ENCODE measurements around the gene ST6GAL1.

The ST6GAL1 gene

GRCh38 chr3:187026317-187026670, 96.0 kb downstream of the ST6GAL1 start:
- no peaks in the 10 kb centered on the region for H3K4me1 ChIP-seq (ENCODE audit: control insufficient read depth, insufficient read depth, low read length)
- H3K9me3 ChIP-seq (ENCODE audit: control insufficient read depth, low read length) = no peaks in the 10 kb centered on the region
- no peak for DNase-seq (ENCODE audit: low read depth)
- no peak overlapping the region for H3K4me3 ChIP-seq (ENCODE audit: low read length)
- no peak overlapping the region for H3K9ac ChIP-seq (ENCODE audit: low read length)
- H3K27me3 ChIP-seq (replicated peaks; ENCODE audit: control insufficient read depth, insufficient read depth, low read length) = peaks cover 10% of the 10 kb centered on the region
- no peaks in the 10 kb centered on the region for H3K36me3 ChIP-seq (ENCODE audit: control insufficient read depth, insufficient read depth, low read length, severe bottlenecking)

GRCh38 chr3:187027531-187028278, 97.4 kb downstream of the ST6GAL1 start:
- no peaks in the 10 kb centered on the region for H3K36me3 ChIP-seq (ENCODE audit: control insufficient read depth, insufficient read depth, low read length, severe bottlenecking)
- no peak for DNase-seq (ENCODE audit: low read depth)
- no peak overlapping the region for H3K4me3 ChIP-seq (ENCODE audit: low read length)
- no peaks in the 10 kb centered on the region for H3K4me1 ChIP-seq (ENCODE audit: control insufficient read depth, insufficient read depth, low read length)
- H3K27me3 ChIP-seq (replicated peaks; ENCODE audit: control insufficient read depth, insufficient read depth, low read length) = peaks cover 10% of the 10 kb centered on the region
- H3K9ac ChIP-seq (ENCODE audit: low read length) = no peak overlapping the region
- no peaks in the 10 kb centered on the region for H3K9me3 ChIP-seq (ENCODE audit: control insufficient read depth, low read length)

DNA sequence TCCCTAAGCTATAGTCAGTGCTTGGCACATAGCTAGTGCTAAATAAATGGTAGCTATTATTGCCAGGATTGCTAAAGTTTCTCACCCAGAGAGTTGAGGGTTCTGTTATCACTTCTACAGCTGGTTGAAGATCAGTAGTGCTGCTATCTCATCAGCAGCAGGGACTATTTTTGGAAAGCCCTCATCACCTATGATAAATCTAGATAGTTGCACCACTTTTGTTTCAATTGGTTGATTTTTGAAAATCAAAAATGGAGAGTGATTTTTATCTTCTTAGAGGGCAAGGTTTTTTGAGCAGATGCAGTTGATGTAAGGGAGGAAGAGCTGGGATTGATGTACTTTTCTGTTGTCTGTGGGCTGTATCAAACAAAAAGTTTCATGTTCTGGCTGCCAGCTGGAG, 101.6 kb downstream of the ST6GAL1 start:
- no peak overlapping the region for H3K9ac ChIP-seq (ENCODE audit: low read length)
- no peak overlapping the region for H3K4me3 ChIP-seq (ENCODE audit: low read length)
- H3K36me3 ChIP-seq (ENCODE audit: control insufficient read depth, insufficient read depth, low read length, severe bottlenecking) = no peaks in the 10 kb centered on the region
- H3K4me1 ChIP-seq (ENCODE audit: control insufficient read depth, insufficient read depth, low read length) = no peaks in the 10 kb centered on the region
- peaks cover 15% of the 10 kb centered on the region for H3K9me3 ChIP-seq (ENCODE audit: control insufficient read depth, low read length)
- no peak for DNase-seq (ENCODE audit: low read depth)
- peaks cover 10% of the 10 kb centered on the region for H3K27me3 ChIP-seq (replicated peaks; ENCODE audit: control insufficient read depth, insufficient read depth, low read length)

DNA sequence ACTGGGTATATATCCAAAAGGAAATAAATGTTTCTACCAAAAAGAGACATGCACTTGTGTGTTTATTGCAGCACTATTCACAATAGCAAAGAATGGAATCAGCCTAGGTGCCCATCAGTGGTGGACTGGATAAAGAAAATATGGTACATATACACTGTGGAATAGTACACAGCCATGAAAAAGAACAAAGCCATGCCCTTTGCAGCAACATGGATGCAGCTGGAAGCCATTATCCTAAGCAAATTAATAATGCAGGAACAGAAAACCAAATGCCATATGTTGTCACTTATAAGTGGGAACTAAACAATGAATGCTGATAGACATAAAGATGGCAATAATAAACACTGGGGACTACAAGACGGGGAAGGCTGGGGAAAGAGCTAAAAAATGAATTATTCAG, 106.1 kb downstream of the ST6GAL1 start:
- H3K9me3 ChIP-seq (ENCODE audit: control insufficient read depth, low read length) = peaks cover 15% of the 10 kb centered on the region
- no peaks in the 10 kb centered on the region for H3K27me3 ChIP-seq (replicated peaks; ENCODE audit: control insufficient read depth, insufficient read depth, low read length)
- DNase-seq (ENCODE audit: low read depth) = no peak
- H3K36me3 ChIP-seq (ENCODE audit: control insufficient read depth, insufficient read depth, low read length, severe bottlenecking) = no peaks in the 10 kb centered on the region
- no peak overlapping the region for H3K4me3 ChIP-seq (ENCODE audit: low read length)
- no peak overlapping the region for H3K9ac ChIP-seq (ENCODE audit: low read length)
- no peaks in the 10 kb centered on the region for H3K4me1 ChIP-seq (ENCODE audit: control insufficient read depth, insufficient read depth, low read length)

GRCh38 chr3:187039100-187039722, 108.9 kb downstream of the ST6GAL1 start:
- Histone ChIP-seq H3K36me3 (ENCODE audit: control insufficient read depth, insufficient read depth, low read length, severe bottlenecking) (no peaks in the 10 kb centered on the region), H3K9ac (ENCODE audit: low read length) (no peak overlapping the region), H3K27me3 (replicated peaks; ENCODE audit: control insufficient read depth, insufficient read depth, low read length) (no peaks in the 10 kb centered on the region), H3K9me3 (ENCODE audit: control insufficient read depth, low read length) (peaks cover 15% of the 10 kb centered on the region), H3K4me1 (ENCODE audit: control insufficient read depth, insufficient read depth, low read length) (no peaks in the 10 kb centered on the region), H3K4me3 (ENCODE audit: low read length) (no peak overlapping the region)
- no peak for DNase-seq (ENCODE audit: low read depth)

DNA sequence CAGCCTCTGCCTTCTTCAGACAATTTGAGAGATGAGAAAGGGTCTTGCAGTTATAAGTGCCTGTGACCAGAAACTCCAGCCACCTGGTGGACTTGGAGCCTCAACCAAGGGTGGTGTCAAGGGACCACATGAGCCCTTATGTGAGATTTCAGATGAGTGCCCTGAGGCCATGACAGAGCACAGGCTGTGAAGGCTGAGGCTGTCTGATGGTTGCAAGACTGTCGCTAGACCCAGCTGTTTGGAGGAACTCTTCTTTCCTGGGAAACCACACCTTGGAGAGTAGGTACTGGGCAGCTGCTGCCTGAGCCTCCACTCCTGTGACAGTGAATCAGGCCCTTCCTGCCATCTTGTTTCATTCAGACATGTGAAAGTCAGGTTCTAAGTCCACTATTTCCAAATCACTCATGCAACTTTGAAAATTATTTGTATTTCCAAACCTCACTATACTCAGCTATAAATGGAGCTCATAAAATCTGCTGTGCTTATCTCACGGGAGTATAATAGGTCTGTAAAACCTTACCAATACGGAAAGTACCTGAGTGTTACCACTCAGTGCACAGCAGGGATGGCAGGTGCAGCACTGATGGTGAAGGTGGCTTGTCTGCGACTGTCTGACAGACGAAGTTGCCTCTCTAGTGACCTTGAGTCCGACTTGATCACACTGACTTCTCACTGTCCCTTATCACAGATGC, 109.5 kb downstream of the ST6GAL1 start:
- no peak for DNase-seq (ENCODE audit: low read depth)
- Histone ChIP-seq H3K9me3 (ENCODE audit: control insufficient read depth, low read length) (peaks cover 11% of the 10 kb centered on the region), H3K9ac (ENCODE audit: low read length) (no peak overlapping the region), H3K4me1 (ENCODE audit: control insufficient read depth, insufficient read depth, low read length) (no peaks in the 10 kb centered on the region), H3K27me3 (replicated peaks; ENCODE audit: control insufficient read depth, insufficient read depth, low read length) (no peaks in the 10 kb centered on the region), H3K36me3 (ENCODE audit: control insufficient read depth, insufficient read depth, low read length, severe bottlenecking) (no peaks in the 10 kb centered on the region), H3K4me3 (ENCODE audit: low read length) (no peak overlapping the region)

DNA sequence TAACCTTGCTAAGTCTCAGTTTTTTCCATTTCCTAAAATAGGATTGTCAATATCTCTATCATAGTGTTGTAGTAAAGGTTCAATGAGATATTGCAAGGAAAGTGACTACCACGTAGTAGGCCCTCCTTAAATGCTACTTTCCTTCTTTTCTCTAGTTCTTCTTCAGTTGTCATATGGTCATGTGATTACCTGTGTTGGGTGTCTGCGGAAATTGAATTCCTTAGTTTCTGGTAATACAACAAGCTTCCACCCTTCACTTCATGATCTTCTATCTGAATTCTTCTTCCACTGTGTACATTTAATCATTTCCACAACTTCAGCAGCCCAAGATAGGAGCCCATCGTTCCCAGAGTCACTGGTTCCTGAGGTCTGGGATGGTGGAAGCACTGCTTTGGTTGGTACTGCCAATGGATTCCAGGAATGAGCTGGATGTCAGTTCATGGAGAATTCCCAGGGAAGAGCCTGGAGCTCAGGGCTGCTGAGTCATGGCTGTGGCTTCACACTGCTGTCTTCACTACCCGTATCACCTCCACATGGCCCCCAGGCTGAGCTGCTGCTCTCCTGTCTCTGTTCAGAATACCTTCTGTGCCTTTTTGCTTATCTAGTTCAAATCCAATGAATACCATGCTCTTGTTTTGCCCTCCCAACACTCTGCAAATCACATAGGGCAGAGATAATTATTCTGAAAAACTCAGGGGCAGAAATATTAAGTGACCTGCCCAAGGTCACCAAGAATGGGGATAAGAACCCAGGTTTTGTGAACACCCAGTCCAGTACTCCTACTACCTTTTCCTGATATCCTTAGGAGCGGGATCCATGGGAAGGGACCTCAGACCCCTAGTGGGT, 110.4 kb downstream of the ST6GAL1 start:
- Histone ChIP-seq H3K27me3 (replicated peaks; ENCODE audit: control insufficient read depth, insufficient read depth, low read length) (no peaks in the 10 kb centered on the region), H3K36me3 (ENCODE audit: control insufficient read depth, insufficient read depth, low read length, severe bottlenecking) (no peaks in the 10 kb centered on the region), H3K9me3 (ENCODE audit: control insufficient read depth, low read length) (peaks cover 4% of the 10 kb centered on the region), H3K4me3 (ENCODE audit: low read length) (no peak overlapping the region), H3K4me1 (ENCODE audit: control insufficient read depth, insufficient read depth, low read length) (no peaks in the 10 kb centered on the region), H3K9ac (ENCODE audit: low read length) (no peak overlapping the region)
- DNase-seq (ENCODE audit: low read depth) = peak; percentile 11

- H3K9me3 ChIP-seq (ENCODE audit: control insufficient read depth, low read length) = no peaks in the 10 kb centered on the region
- no peak overlapping the region for H3K4me3 ChIP-seq (ENCODE audit: low read length)
- H3K9ac ChIP-seq (ENCODE audit: low read length) = no peak overlapping the region
- H3K36me3 ChIP-seq (ENCODE audit: control insufficient read depth, insufficient read depth, low read length, severe bottlenecking) = no peaks in the 10 kb centered on the region
- no peaks in the 10 kb centered on the region for H3K4me1 ChIP-seq (ENCODE audit: control insufficient read depth, insufficient read depth, low read length)
- H3K27me3 ChIP-seq (replicated peaks; ENCODE audit: control insufficient read depth, insufficient read depth, low read length) = no peaks in the 10 kb centered on the region
- DNase-seq (ENCODE audit: low read depth) = no peak
Measured at GRCh38 chr3:187041362-187042307, 111.3 kb downstream of the ST6GAL1 start.

GRCh38 chr3:187042346-187042745, 112.0 kb downstream of the ST6GAL1 start:
- Histone ChIP-seq H3K27me3 (replicated peaks; ENCODE audit: control insufficient read depth, insufficient read depth, low read length) (no peaks in the 10 kb centered on the region), H3K36me3 (ENCODE audit: control insufficient read depth, insufficient read depth, low read length, severe bottlenecking) (no peaks in the 10 kb centered on the region), H3K9ac (ENCODE audit: low read length) (no peak overlapping the region), H3K9me3 (ENCODE audit: control insufficient read depth, low read length) (no peaks in the 10 kb centered on the region), H3K4me1 (ENCODE audit: control insufficient read depth, insufficient read depth, low read length) (no peaks in the 10 kb centered on the region), H3K4me3 (ENCODE audit: low read length) (no peak overlapping the region)
- DNase-seq (ENCODE audit: low read depth) = no peak

DNA sequence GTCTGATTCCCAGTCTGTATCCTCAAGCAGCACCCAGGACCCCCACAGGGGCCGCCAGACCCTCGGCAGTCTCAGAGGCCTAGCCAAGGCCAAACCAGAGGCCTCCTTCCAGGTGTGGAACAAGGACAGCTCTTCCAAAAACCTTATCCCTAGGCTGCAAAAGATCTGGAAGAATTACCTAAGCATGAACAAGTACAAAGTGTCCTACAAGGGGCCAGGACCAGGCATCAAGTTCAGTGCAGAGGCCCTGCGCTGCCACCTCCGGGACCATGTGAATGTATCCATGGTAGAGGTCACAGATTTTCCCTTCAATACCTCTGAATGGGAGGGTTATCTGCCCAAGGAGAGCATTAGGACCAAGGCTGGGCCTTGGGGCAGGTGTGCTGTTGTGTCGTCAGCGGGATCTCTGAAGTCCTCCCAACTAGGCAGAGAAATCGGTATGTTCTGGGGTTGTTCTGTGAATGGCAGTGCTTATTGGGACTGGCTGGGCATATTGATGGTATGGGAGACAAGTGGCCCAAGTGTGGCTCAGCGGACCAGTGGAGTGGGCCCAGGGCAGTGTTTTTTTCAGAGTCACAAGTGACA, 112.6 kb downstream of the ST6GAL1 start:
- Histone ChIP-seq H3K9me3 (ENCODE audit: control insufficient read depth, low read length) (no peaks in the 10 kb centered on the region), H3K9ac (ENCODE audit: low read length) (no peak overlapping the region), H3K36me3 (ENCODE audit: control insufficient read depth, insufficient read depth, low read length, severe bottlenecking) (no peaks in the 10 kb centered on the region), H3K27me3 (replicated peaks; ENCODE audit: control insufficient read depth, insufficient read depth, low read length) (no peaks in the 10 kb centered on the region), H3K4me1 (ENCODE audit: control insufficient read depth, insufficient read depth, low read length) (no peaks in the 10 kb centered on the region), H3K4me3 (ENCODE audit: low read length) (no peak overlapping the region)
- DNase-seq (ENCODE audit: low read depth) = no peak
